PC-9 (cell line): ENCODE data around the gene ZCCHC14. TPM values are rescaled to one million over a fixed set of nuclear protein-coding genes. Genes with fewer than 3 reads are reported as not detected.
"Not testable (repeated sequence)": the region's sequence is repeated elsewhere in the genome, so short reads cannot be mapped to it uniquely, and the experiment has no call there.

Experiments
- BruUV-seq: library from RNA; stranded (reverse); fragments of 400-500 nt; replicated peaks from 2 replicates; lab custom pipeline; 2021; lab: Mats Ljungman, UMichigan
- CTCF ChIA-PET: fragments of 300-600 bp; sonication (Branson Sonifier 250); formaldehyde crosslinking; loops from one replicate; lab custom pipeline; 2022; ENCODE audit warnings: antibody characterized with exemption; lab: Charles Lee
- POLR2A ChIA-PET: fragments of 300-600 bp; sonication (Branson Sonifier 250); formaldehyde crosslinking; loops from one replicate; lab custom pipeline; 2022; ENCODE audit warnings: antibody characterized with exemption; ENCODE audit not compliant: unreplicated experiment; lab: Charles Lee
- DNase-seq, 2 experiments: peaks; one replicate each; pipeline versions ENCODE4 v3.0.0 to v3.0.0-alpha.2; 2015 to 2022; ENCODE audit warnings: mixed read lengths in 1 of 2
- H2AFZ ChIP-seq: fragments of 200-600 bp; sonication (generic); 2 replicates; pipeline ENCODE4 v1.8.1; 2017; ENCODE audit warnings: antibody characterized with exemption
- H3F3A ChIP-seq: fragments of 200-600 bp; sonication (generic); 2 replicates; pipeline ENCODE4 v1.8.1; 2017; ENCODE audit warnings: antibody characterized with exemption, mild to moderate bottlenecking, low read depth; ENCODE audit not compliant: insufficient read depth
- H3K27ac ChIP-seq: fragments of 200-600 bp; sonication (generic); 2 replicates; pipeline ENCODE4 v1.6.1; 2016; ENCODE audit warnings: mixed run types
- H3K27me3 ChIP-seq: fragments of 200-600 bp; sonication (generic); 2 replicates; pipeline ENCODE4 v1.6.1; 2016; ENCODE audit warnings: low read depth, mixed run types; ENCODE audit not compliant: insufficient read depth
- H3K36me3 ChIP-seq: fragments of 200-600 bp; sonication (generic); 2 replicates; pipeline ENCODE4 v1.6.1; 2016; ENCODE audit warnings: low read depth, mixed run types
- H3K4me1 ChIP-seq: fragments of 200-600 bp; sonication (generic); replicated peaks from 2 replicates; pipeline ENCODE4 v1.6.1; 2016; ENCODE audit warnings: mixed run types; ENCODE audit not compliant: insufficient read depth
- H3K4me2 ChIP-seq: fragments of 200-600 bp; sonication (generic); 2 replicates; pipeline ENCODE4 v1.6.1; 2017; ENCODE audit warnings: mixed run types
- H3K4me3 ChIP-seq: fragments of 200-600 bp; sonication (generic); 2 replicates; pipeline ENCODE4 v1.6.1; 2016; ENCODE audit warnings: mixed run types
- H3K79me2 ChIP-seq: fragments of 200-600 bp; sonication (generic); 2 replicates; pipeline ENCODE4 v1.6.1; 2017; ENCODE audit warnings: low read depth, mixed run types
- H3K9me2 ChIP-seq: fragments of 200-600 bp; sonication (generic); 2 replicates; pipeline ENCODE4 v1.8.1; 2017; ENCODE audit warnings: mild to moderate bottlenecking; ENCODE audit not compliant: insufficient read depth
- H3K9me3 ChIP-seq: fragments of 200-600 bp; sonication (generic); 2 replicates; pipeline ENCODE4 v1.8.1; 2016; ENCODE audit warnings: low read depth; ENCODE audit not compliant: insufficient read depth
- H4K20me1 ChIP-seq: fragments of 200-600 bp; sonication (generic); 2 replicates; pipeline ENCODE4 v1.8.1; 2017; ENCODE audit not compliant: insufficient read depth
- EZH2 ChIP-seq: fragments of 200-600 bp; sonication (generic); IDR thresholded peaks from 2 replicates; pipeline ENCODE4 v1.8.0; 2017; ENCODE audit warnings: antibody characterized with exemption, low read depth
- intact Hi-C: fragments of 100-400 bp; cut with micrococcal nuclease; formaldehyde crosslinking; loops from one replicate; pipeline ENCODE4 v1.10.0; 2022; ENCODE audit not compliant: unreplicated experiment
- total RNA-seq: library from RNA; stranded (reverse); gene quantifications from 2 replicates; pipeline ENCODE4 v1.2.3, GENCODE V29; 2021
- TF ChIP-seq, protein P1 (sequence below): fragments of 200-600 bp; sonication (generic); conservative IDR thresholded peaks from 2 replicates; pipeline ENCODE4 v1.6.1; 2017; ENCODE audit warnings: mixed run types, antibody characterized with exemption, mild to moderate bottlenecking, moderate library complexity

The ZCCHC14 gene
- total RNA-seq, 1 experiment from 2014 or later, result 17.9 TPM

GRCh38 chr16:87498324-87499188 lies 5.7 kb upstream of the ZCCHC14 start:
- no peak overlapping the region for H3K27ac ChIP-seq
- TF ChIP-seq EZH2, result no peak
- TF ChIP-seq, protein P1, sequence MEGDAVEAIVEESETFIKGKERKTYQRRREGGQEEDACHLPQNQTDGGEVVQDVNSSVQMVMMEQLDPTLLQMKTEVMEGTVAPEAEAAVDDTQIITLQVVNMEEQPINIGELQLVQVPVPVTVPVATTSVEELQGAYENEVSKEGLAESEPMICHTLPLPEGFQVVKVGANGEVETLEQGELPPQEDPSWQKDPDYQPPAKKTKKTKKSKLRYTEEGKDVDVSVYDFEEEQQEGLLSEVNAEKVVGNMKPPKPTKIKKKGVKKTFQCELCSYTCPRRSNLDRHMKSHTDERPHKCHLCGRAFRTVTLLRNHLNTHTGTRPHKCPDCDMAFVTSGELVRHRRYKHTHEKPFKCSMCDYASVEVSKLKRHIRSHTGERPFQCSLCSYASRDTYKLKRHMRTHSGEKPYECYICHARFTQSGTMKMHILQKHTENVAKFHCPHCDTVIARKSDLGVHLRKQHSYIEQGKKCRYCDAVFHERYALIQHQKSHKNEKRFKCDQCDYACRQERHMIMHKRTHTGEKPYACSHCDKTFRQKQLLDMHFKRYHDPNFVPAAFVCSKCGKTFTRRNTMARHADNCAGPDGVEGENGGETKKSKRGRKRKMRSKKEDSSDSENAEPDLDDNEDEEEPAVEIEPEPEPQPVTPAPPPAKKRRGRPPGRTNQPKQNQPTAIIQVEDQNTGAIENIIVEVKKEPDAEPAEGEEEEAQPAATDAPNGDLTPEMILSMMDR, result no peak
- BruUV-seq, result no TSS peak
- no peak overlapping the region for H3K4me3 ChIP-seq
- H3K9me2 ChIP-seq, result no peaks in the 10 kb centered on the region
- ChIA-PET POLR2A (interaction anchor here (0.5 to 0.6 kb wide), 2 partner anchors 19 to 253 kb away, joined by 3 read pairs; no protein-coding TSS in a partner anchor), CTCF (no interaction called here)
- no peaks in the 10 kb centered on the region for H3K9me3 ChIP-seq
- H3K36me3 ChIP-seq, result no peaks in the 10 kb centered on the region
- no peak overlapping the region for H2AFZ ChIP-seq
- no peaks in the 10 kb centered on the region for H3K27me3 ChIP-seq
- no peaks in the 10 kb centered on the region for H4K20me1 ChIP-seq
- no peaks in the 10 kb centered on the region for H3K79me2 ChIP-seq
- H3F3A ChIP-seq, result peaks cover 16% of the 10 kb centered on the region; the same call in 1 of the 2 replicates
- intact Hi-C loops, result no loop called here
- H3K4me2 ChIP-seq, result 0 out of 2 replicates have a peak overlapping the region, but pooled peaks have one; percentile 20
- no peak for DNase-seq
- peaks cover 16% of the 10 kb centered on the region for H3K4me1 ChIP-seq

GRCh38 chr16:87497767-87498290 lies 5.0 kb upstream of the ZCCHC14 start:
- H3K27ac ChIP-seq, H3K79me2 ChIP-seq, H3K27me3 ChIP-seq, H3K9me2 ChIP-seq, H2AFZ ChIP-seq, CTCF ChIA-PET, H3K4me3 ChIP-seq, H3K36me3 ChIP-seq, H4K20me1 ChIP-seq, intact Hi-C loops, DNase-seq, BruUV-seq, POLR2A ChIA-PET, H3K4me2 ChIP-seq, H3K9me3 ChIP-seq: not testable (repeated sequence)
- Histone ChIP-seq H3F3A (peaks cover 15% of the 10 kb centered on the region; the same call in 1 of the 2 replicates), H3K4me1 (peaks cover 19% of the 10 kb centered on the region)

DNA sequence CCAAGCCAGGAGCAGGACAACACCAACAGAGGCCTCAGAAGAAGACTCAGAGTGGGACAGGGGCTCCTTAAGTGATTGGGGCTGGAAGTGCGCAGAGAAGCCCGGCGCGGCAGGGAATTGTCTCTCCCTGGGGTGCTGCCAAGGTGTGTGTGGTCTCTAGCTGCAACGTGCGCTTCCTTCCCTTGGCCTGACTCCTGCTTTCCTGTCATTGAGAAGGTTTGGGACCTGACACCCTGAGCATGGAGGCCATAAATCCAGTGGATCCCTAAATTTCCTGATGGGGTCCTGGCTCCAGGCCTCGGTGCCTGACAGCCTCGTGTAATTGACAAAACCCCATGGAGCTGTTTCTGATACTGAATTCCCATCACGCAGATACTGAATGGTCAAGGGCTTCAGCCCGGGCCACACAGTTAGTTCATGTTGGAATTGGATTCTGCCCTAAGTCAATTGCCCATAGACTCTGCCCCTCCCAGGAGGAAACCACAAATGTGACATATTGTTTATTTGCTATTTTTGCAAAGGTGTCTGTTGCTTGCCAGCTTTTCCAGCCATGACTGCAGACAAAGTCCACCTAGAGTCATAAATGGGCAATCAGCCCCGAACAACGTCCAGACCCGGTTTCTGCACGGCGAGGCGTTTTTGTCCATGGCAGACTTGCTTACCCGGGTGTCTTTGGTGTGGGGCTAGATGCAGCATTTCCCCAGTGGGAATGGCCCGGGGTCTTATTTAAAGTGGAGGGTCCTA lies 4.4 kb upstream of the ZCCHC14 start:
- DNase-seq, H4K20me1 ChIP-seq, H3K4me3 ChIP-seq, BruUV-seq, H3K79me2 ChIP-seq, H2AFZ ChIP-seq, H3K9me2 ChIP-seq, H3K36me3 ChIP-seq, CTCF ChIA-PET, H3K27me3 ChIP-seq, H3K27ac ChIP-seq, intact Hi-C loops, H3F3A ChIP-seq, H3K9me3 ChIP-seq, H3K4me2 ChIP-seq, POLR2A ChIA-PET: not testable (repeated sequence)
- H3K4me1 ChIP-seq, result peaks cover 19% of the 10 kb centered on the region

DNA sequence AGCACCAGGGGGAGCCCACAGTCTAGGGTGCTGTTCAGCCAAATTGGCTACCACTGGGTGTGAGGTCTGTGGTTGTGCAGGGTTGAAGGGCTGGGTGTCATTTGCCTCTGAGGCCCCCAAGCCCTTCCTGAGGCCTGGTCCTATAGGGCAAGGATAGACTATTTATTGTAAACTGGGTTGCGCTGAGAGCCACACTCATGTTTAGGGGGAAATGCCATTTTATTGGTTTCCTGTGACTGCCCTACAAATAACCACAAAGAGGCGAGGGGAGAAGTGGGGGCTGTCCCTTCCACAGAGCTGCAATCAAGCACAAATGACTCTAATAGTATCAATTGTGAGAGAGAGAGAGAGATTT lies 3.6 kb upstream of the ZCCHC14 start:
- H3K9me3 ChIP-seq, result no peaks in the 10 kb centered on the region
- POLR2A ChIA-PET, result no interaction called here
- no peaks in the 10 kb centered on the region for H3K9me2 ChIP-seq
- DNase-seq, result no peak
- H3K4me1 ChIP-seq, result peaks cover 19% of the 10 kb centered on the region
- CTCF ChIA-PET, result no interaction called here
- H2AFZ ChIP-seq, result no peak overlapping the region
- intact Hi-C loops, result no loop called here
- no peaks in the 10 kb centered on the region for H4K20me1 ChIP-seq
- BruUV-seq, result no TSS peak
- no peaks in the 10 kb centered on the region for H3K36me3 ChIP-seq
- peaks cover 9% of the 10 kb centered on the region; the same call in 1 of the 2 replicates for H3F3A ChIP-seq
- H3K4me2 ChIP-seq, result no peak overlapping the region
- H3K79me2 ChIP-seq, result peaks cover 4% of the 10 kb centered on the region; the same call in 1 of the 2 replicates
- H3K4me3 ChIP-seq, result no peak overlapping the region
- H3K27me3 ChIP-seq, result no peaks in the 10 kb centered on the region
- no peak for TF ChIP-seq EZH2
- TF ChIP-seq, protein P1, result no peak
- H3K27ac ChIP-seq, result no peak overlapping the region
